ENCODE measurements around the gene CCDC184.
"Not testable (repeated sequence)": the region's sequence is repeated elsewhere in the genome, so short reads cannot be mapped to it uniquely, and the experiment has no call there.

CCDC184 gene

GRCh38 chr12:48216785-48217184 is 33.3 kb downstream of the CCDC184 start:
- TF ChIP-seq, protein P1, sequence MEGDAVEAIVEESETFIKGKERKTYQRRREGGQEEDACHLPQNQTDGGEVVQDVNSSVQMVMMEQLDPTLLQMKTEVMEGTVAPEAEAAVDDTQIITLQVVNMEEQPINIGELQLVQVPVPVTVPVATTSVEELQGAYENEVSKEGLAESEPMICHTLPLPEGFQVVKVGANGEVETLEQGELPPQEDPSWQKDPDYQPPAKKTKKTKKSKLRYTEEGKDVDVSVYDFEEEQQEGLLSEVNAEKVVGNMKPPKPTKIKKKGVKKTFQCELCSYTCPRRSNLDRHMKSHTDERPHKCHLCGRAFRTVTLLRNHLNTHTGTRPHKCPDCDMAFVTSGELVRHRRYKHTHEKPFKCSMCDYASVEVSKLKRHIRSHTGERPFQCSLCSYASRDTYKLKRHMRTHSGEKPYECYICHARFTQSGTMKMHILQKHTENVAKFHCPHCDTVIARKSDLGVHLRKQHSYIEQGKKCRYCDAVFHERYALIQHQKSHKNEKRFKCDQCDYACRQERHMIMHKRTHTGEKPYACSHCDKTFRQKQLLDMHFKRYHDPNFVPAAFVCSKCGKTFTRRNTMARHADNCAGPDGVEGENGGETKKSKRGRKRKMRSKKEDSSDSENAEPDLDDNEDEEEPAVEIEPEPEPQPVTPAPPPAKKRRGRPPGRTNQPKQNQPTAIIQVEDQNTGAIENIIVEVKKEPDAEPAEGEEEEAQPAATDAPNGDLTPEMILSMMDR (IDR thresholded peaks at IDR 0.05; ENCODE audit: extremely low read depth, missing control alignments), result no peak

GRCh38 chr12:48219631-48220030 is 36.2 kb downstream of the CCDC184 start:
- TF ChIP-seq, protein P1 (IDR thresholded peaks at IDR 0.05; ENCODE audit: extremely low read depth, missing control alignments), result no peak

More at GRCh38 chr12:48216785-48217184, 33.3 kb downstream of the CCDC184 start:
- DNase-seq (ENCODE audit: low spot score), result no peak

GRCh38 chr12:48220701-48221100 is 37.3 kb downstream of the CCDC184 start:
- TF ChIP-seq, protein P1 (IDR thresholded peaks at IDR 0.05; ENCODE audit: extremely low read depth, missing control alignments), result no peak
- DNase-seq (ENCODE audit: low spot score), result no peak

More at GRCh38 chr12:48219631-48220030, 36.2 kb downstream of the CCDC184 start:
- no peak for DNase-seq (ENCODE audit: low spot score)

GRCh38 chr12:48221645-48222044 is 38.2 kb downstream of the CCDC184 start:
- no peak for DNase-seq (ENCODE audit: low spot score)
- TF ChIP-seq, protein P1 (IDR thresholded peaks at IDR 0.05; ENCODE audit: extremely low read depth, missing control alignments), result no peak

DNA sequence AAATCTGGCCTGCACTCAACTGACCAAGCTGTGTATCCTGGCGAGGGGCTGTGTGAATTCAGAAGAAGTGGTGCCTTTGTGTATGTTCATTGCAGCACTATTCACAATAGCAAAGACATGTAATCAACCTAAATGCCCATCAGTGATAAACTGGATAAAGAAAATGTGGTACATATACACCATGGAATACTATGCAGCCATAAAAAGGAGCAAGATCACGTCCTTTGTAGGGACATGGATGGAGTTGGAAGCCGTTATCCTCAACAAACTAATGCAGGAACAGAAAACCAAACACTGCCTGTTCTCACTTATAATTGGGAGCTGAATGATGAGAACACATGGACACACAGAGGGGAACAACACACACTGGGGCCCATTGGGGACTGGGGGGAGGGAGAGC is 41.1 kb downstream of the CCDC184 start:
- DNase-seq (ENCODE audit: low spot score), result not testable (repeated sequence)

DNA sequence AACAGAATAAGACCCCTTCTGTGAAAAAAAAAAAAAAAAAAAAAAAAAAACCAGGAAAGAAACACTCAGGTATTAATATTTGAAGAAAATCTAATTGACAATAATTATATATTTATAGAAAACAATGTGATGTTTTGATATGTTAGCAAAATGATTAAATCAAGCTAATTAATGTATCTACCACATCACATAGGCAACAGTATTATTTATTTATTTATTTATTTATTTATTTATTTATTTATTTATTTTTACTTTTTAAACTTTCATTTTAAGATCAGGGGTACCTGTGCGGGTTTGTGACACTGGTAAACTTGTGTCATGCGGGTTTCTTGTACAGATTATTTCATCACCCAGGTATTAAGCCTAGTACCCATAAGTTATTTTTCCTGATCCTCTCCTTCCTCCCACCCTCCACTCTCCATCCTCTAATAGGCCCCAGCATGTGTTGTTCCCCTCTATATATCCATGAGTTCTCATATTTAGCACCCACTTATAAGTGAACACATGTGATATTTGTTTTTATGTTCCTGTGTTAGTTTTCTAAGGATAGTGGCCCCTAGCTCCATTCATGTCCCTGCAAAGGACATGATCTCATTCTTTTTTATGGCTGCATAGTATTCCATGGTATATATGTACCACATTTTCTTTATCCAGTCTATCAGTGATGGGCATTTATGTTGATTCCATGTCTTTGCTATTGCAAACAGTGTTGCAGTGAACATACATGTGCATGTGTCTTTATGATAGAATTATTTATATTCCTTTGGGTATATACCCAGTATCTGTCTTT is 47.9 kb downstream of the CCDC184 start:
- DNase-seq (ENCODE audit: low spot score), result not testable (repeated sequence)
